Measurements from ENCODE around the gene FAM186B.
A peak's percentile ranks its signal among the peaks of the same experiment; 100 is the strongest.

Gene FAM186B

GRCh38 chr12:49554266-49554665, 51.2 kb downstream of the FAM186B start:
- DNase-seq = no peak

- DNase-seq = peak in 1 of 51 donors; percentile 34
Measured at GRCh38 chr12:49553512-49554088, 51.8 kb downstream of the FAM186B start.

- no peak for DNase-seq
Measured at GRCh38 chr12:49552899-49553298, 52.5 kb downstream of the FAM186B start.

- DNase-seq = no peak
Measured at GRCh38 chr12:49552425-49552824, 53.0 kb downstream of the FAM186B start.

- peak in 4 of 51 donors; percentile 8 to 35 (median 16) for DNase-seq
Measured at GRCh38 chr12:49552014-49552413, 53.4 kb downstream of the FAM186B start.

GRCh38 chr12:49550693-49551252, 54.7 kb downstream of the FAM186B start:
- no peak for DNase-seq

- no peak for DNase-seq
Measured at GRCh38 chr12:49549735-49550692, 55.4 kb downstream of the FAM186B start.

- peak in 15 of 51 donors; percentile 12 to 58 (median 24) for DNase-seq
Measured at GRCh38 chr12:49548822-49549648, 56.4 kb downstream of the FAM186B start.

- DNase-seq = peak in 2 of 51 donors; percentile 35 to 58
Measured at GRCh38 chr12:49548481-49548821, 57.0 kb downstream of the FAM186B start.

GRCh38 chr12:49547090-49547690, 58.2 kb downstream of the FAM186B start:
- DNase-seq = no peak

- DNase-seq = no peak
Measured at GRCh38 chr12:49546481-49546880, 59.0 kb downstream of the FAM186B start.

- DNase-seq = no peak
Measured at GRCh38 chr12:49545815-49546214, 59.6 kb downstream of the FAM186B start.

GRCh38 chr12:49543914-49544815, 61.3 kb downstream of the FAM186B start:
- peak in 1 of 51 donors; percentile 10 for DNase-seq

GRCh38 chr12:49543221-49543913, 62.1 kb downstream of the FAM186B start:
- DNase-seq = no peak

- DNase-seq = no peak
Measured at GRCh38 chr12:49542592-49543160, 62.8 kb downstream of the FAM186B start.

GRCh38 chr12:49541911-49542505, 63.4 kb downstream of the FAM186B start:
- DNase-seq = no peak

GRCh38 chr12:49541140-49541861, 64.1 kb downstream of the FAM186B start:
- no peak for DNase-seq
